Neural progenitor cell (in vitro differentiated cells): ENCODE results near the gene MRNIP. TPM values are rescaled to one million over a fixed set of nuclear protein-coding genes. Genes with fewer than 3 reads are reported as not detected.

ENCODE experiments used
- DNase-seq: peaks from one replicate; pipeline ENCODE4 v3.0.0-alpha.2; 2016; ENCODE audit warnings: low spot score
- H2AFZ ChIP-seq: fragments of 200-600 bp; sonication (generic); replicated peaks from 2 replicates; pipeline ENCODE4 v1.6.1; 2016; ENCODE audit warnings: antibody characterized with exemption
- H3F3A ChIP-seq: fragments of 200-600 bp; sonication (generic); 2 replicates; pipeline ENCODE4 v1.6.1; 2016; ENCODE audit warnings: antibody characterized with exemption, low read depth
- H3K27ac ChIP-seq: fragments of 200-600 bp; sonication (generic); 2 replicates; pipeline ENCODE4 v1.5.1; 2016; ENCODE audit warnings: mild to moderate bottlenecking
- H3K27me3 ChIP-seq: fragments of 200-600 bp; sonication (generic); 2 replicates; pipeline ENCODE4 v1.6.1; 2016; ENCODE audit warnings: mild to moderate bottlenecking, moderate library complexity
- H3K36me3 ChIP-seq: fragments of 200-600 bp; sonication (generic); 2 replicates; pipeline ENCODE4 v1.5.1; 2016
- H3K4me1 ChIP-seq: fragments of 200-600 bp; sonication (generic); 2 replicates; pipeline ENCODE4 v1.6.1; 2016; ENCODE audit warnings: mixed run types
- H3K4me2 ChIP-seq: fragments of 200-600 bp; sonication (generic); 2 replicates; pipeline ENCODE4 v1.6.1; 2016
- H3K4me3 ChIP-seq: fragments of 200-600 bp; sonication (generic); 2 replicates; pipeline ENCODE4 v1.5.1; 2016
- H3K79me2 ChIP-seq: fragments of 200-600 bp; sonication (generic); 2 replicates; pipeline ENCODE4 v1.6.1; 2016; ENCODE audit warnings: low read depth
- H3K9ac ChIP-seq: fragments of 200-600 bp; sonication (generic); 2 replicates; pipeline ENCODE4 v1.6.1; 2016
- H3K9me3 ChIP-seq: fragments of 200-600 bp; sonication (generic); 2 replicates; pipeline ENCODE4 v1.5.1; 2016; ENCODE audit warnings: low read depth
- H4K20me1 ChIP-seq: fragments of 200-600 bp; sonication (generic); 2 replicates; pipeline ENCODE4 v1.6.1; 2016; ENCODE audit warnings: low read depth
- H3K27ac Mint-ChIP-seq: 3 replicates; pipeline ENCODE4 v1.8.0; 2021; ENCODE audit warnings: mixed read lengths
- H3K27me3 Mint-ChIP-seq: 2 replicates; pipeline ENCODE4 v1.8.0; 2022; ENCODE audit warnings: low read depth, mild to moderate bottlenecking, inconsistent platforms, moderate library complexity, mixed read lengths; ENCODE audit not compliant: insufficient read depth
- H3K36me3 Mint-ChIP-seq: 3 replicates; pipeline ENCODE4 v1.8.0; 2021; ENCODE audit warnings: mixed read lengths
- H3K4me1 Mint-ChIP-seq: 3 replicates; pipeline ENCODE4 v1.8.0; 2021; ENCODE audit warnings: mixed read lengths
- H3K4me3 Mint-ChIP-seq: 3 replicates; pipeline ENCODE4 v1.8.0; 2021; ENCODE audit warnings: mild to moderate bottlenecking, moderate library complexity, mixed read lengths
- H3K9me3 Mint-ChIP-seq: 3 replicates; pipeline ENCODE4 v1.8.0; 2020; ENCODE audit warnings: mixed read lengths
- CTCF ChIP-seq: fragments of 200-600 bp; sonication (generic); IDR thresholded peaks from 2 replicates; pipeline ENCODE4 v1.5.1; 2017; ENCODE audit warnings: antibody characterized with exemption, mild to moderate bottlenecking
- EZH2 ChIP-seq: fragments of 200-600 bp; sonication (generic); IDR thresholded peaks from 2 replicates; pipeline ENCODE4 v1.6.1; 2017; ENCODE audit warnings: antibody characterized with exemption, mild to moderate bottlenecking, moderate library complexity
- EZH2phosphoT487 ChIP-seq: fragments of 200-600 bp; sonication (generic); IDR thresholded peaks from 2 replicates; pipeline ENCODE4 v1.6.1; 2017; ENCODE audit warnings: antibody characterized with exemption
- total RNA-seq: library from RNA; depleted of rRNA; stranded (reverse); fragments of >200 nt; gene quantifications from 2 replicates; pipeline ENCODE4 v1.2.3, GENCODE V29; 2015; ENCODE audit warnings: low replicate concordance

The MRNIP gene
- total RNA-seq, 1 donor from 2014 or later = 68.5 TPM

GRCh38 chr5:179841621-179842020, 17.0 kb downstream of the MRNIP start:
- Mint-ChIP-seq H3K27me3 (peaks cover 6% of the 10 kb centered on the region), H3K4me1 (no peaks in the 10 kb centered on the region), H3K9me3 (peaks cover 13% of the 10 kb centered on the region), H3K4me3 (no peak overlapping the region), H3K36me3 (peaks cover 52% of the 10 kb centered on the region), H3K27ac (no peak overlapping the region)
- Histone ChIP-seq H3K36me3 (peaks cover 17% of the 10 kb centered on the region), H3K27me3 (no peaks in the 10 kb centered on the region), H3K79me2 (no peaks in the 10 kb centered on the region), H3F3A (no peaks in the 10 kb centered on the region), H3K9me3 (peaks cover 7% of the 10 kb centered on the region), H3K4me3 (no peak overlapping the region), H4K20me1 (no peaks in the 10 kb centered on the region), H3K27ac (no peak overlapping the region), H2AFZ (no peak overlapping the region), H3K4me2 (no peak overlapping the region), H3K9ac (no peak overlapping the region), H3K4me1 (no peaks in the 10 kb centered on the region)
- no peak for TF ChIP-seq EZH2
- TF ChIP-seq CTCF = no peak
- no peak for TF ChIP-seq EZH2phosphoT487
- no peak for DNase-seq

- H3K27ac Mint-ChIP-seq = no peak overlapping the region
- no peak for DNase-seq
- peaks cover 54% of the 10 kb centered on the region for H3K36me3 Mint-ChIP-seq
- Histone ChIP-seq H3K9me3 (peaks cover 7% of the 10 kb centered on the region), H3K4me1 (no peaks in the 10 kb centered on the region), H3K27ac (no peak overlapping the region), H3K4me3 (no peak overlapping the region), H2AFZ (no peak overlapping the region), H3K9ac (no peak overlapping the region), H3F3A (no peaks in the 10 kb centered on the region), H4K20me1 (no peaks in the 10 kb centered on the region), H3K4me2 (no peak overlapping the region), H3K36me3 (peaks cover 20% of the 10 kb centered on the region), H3K27me3 (no peaks in the 10 kb centered on the region), H3K79me2 (no peaks in the 10 kb centered on the region)
- peaks cover 6% of the 10 kb centered on the region for H3K27me3 Mint-ChIP-seq
- TF ChIP-seq CTCF (no peak), EZH2phosphoT487 (no peak), EZH2 (no peak)
- peaks cover 9% of the 10 kb centered on the region for H3K9me3 Mint-ChIP-seq
- H3K4me1 Mint-ChIP-seq = no peaks in the 10 kb centered on the region
- no peak overlapping the region for H3K4me3 Mint-ChIP-seq
Observed at GRCh38 chr5:179840766-179841165, 17.9 kb downstream of the MRNIP start.

- Histone ChIP-seq H3K4me2 (no peak overlapping the region), H3K36me3 (peaks cover 20% of the 10 kb centered on the region), H3K9me3 (peaks cover 7% of the 10 kb centered on the region), H2AFZ (no peak overlapping the region), H3K79me2 (no peaks in the 10 kb centered on the region), H3K9ac (no peak overlapping the region), H3K27ac (no peak overlapping the region), H3K4me1 (no peaks in the 10 kb centered on the region), H4K20me1 (no peaks in the 10 kb centered on the region), H3K4me3 (no peak overlapping the region), H3K27me3 (no peaks in the 10 kb centered on the region), H3F3A (no peaks in the 10 kb centered on the region)
- peak overlapping the region; percentile 79 for H3K27ac Mint-ChIP-seq
- H3K9me3 Mint-ChIP-seq = peaks cover 9% of the 10 kb centered on the region
- H3K4me1 Mint-ChIP-seq = no peaks in the 10 kb centered on the region
- no peak for DNase-seq
- no peak for TF ChIP-seq EZH2
- TF ChIP-seq CTCF = no peak
- no peak for TF ChIP-seq EZH2phosphoT487
- H3K4me3 Mint-ChIP-seq = peak overlapping the region; percentile 60
- peaks cover 55% of the 10 kb centered on the region for H3K36me3 Mint-ChIP-seq
- peaks cover 6% of the 10 kb centered on the region for H3K27me3 Mint-ChIP-seq
Observed at GRCh38 chr5:179840321-179840720, 18.3 kb downstream of the MRNIP start.
